Kidney (tissue), 14 donors: ENCODE data around the gene MYH9. TPM values are rescaled to one million over a fixed set of nuclear protein-coding genes. Genes with fewer than 3 reads are reported as not detected.
"Not testable (repeated sequence)": the region's sequence is repeated elsewhere in the genome, so short reads cannot be mapped to it uniquely, and the experiment has no call there.

Experiments
- DNase-seq, 5 donors: peaks; one replicate each; pipeline ENCODE4 v3.0.0-alpha.2; 2013 to 2020
- FAIRE-seq: peaks from 2 replicates; lab custom pipeline; 2012; peaks lifted over from hg19 to GRCh38; lab: Jason Lieb, UNC
- H3K27ac ChIP-seq, 2 donors: one replicate each; pipeline ENCODE4 v1.7.0; 2013; ENCODE audit warnings: low read depth in 2 of 2, low read length in 2 of 2, inconsistent platforms in 1 of 2
- H3K27me3 ChIP-seq: one replicate; pipeline ENCODE4 v1.7.1; 2013; ENCODE audit warnings: low read length, inconsistent platforms; ENCODE audit not compliant: control insufficient read depth, insufficient read depth
- H3K36me3 ChIP-seq, 3 donors: one replicate each; pipeline versions ENCODE4 v1.7.0 to v1.7.1; 2013; ENCODE audit warnings: low read length in 3 of 3, control low read depth in 1 of 3, inconsistent platforms in 1 of 3; ENCODE audit not compliant: insufficient read depth in 3 of 3, control insufficient read depth in 2 of 3
- H3K4me1 ChIP-seq, 3 donors: one replicate each; pipeline versions ENCODE4 v1.7.0 to v1.7.1; 2013; ENCODE audit warnings: low read length in 3 of 3, inconsistent platforms in 1 of 3, low read depth in 1 of 3; ENCODE audit not compliant: control insufficient read depth in 2 of 3, insufficient read depth in 2 of 3
- H3K4me3 ChIP-seq, 3 donors: one replicate each; pipeline versions ENCODE4 v1.7.0 to v1.8.1; 2013; ENCODE audit warnings: low read length in 3 of 3, control low read depth in 1 of 3, inconsistent platforms in 1 of 3
- H3K9ac ChIP-seq, 3 donors: one replicate each; pipeline versions ENCODE4 v1.7.0 to v1.7.1; 2013; ENCODE audit warnings: low read length in 3 of 3, control low read depth in 1 of 3, inconsistent platforms in 1 of 3
- H3K9me3 ChIP-seq, 3 donors: one replicate each; pipeline versions ENCODE4 v1.7.0 to v1.7.1; 2013; ENCODE audit warnings: low read length in 3 of 3, control low read depth in 1 of 3, inconsistent platforms in 1 of 3; ENCODE audit not compliant: control insufficient read depth in 2 of 3, insufficient read depth in 1 of 3
- intact Hi-C: fragments of 100-400 bp; cut with DNase I; formaldehyde crosslinking; loops from one replicate; pipeline ENCODE4 v1.11.1; 2022
- polyA plus RNA-seq: library from polyadenylated mRNA; stranded (reverse); fragments of 350-450 nt; fragmentation: Illumina TruSeq; extraction: RNeasy Lipid Tissue Mini Kit (QIAGEN cat#74804); gene quantifications from one replicate; pipeline ENCODE4 v1.2.3, GENCODE V29; 2014; ENCODE audit warnings: low read depth, low replicate concordance; ENCODE audit not compliant: insufficient read depth
- total RNA-seq: library from RNA; stranded (reverse); fragmentation: NEBNext Ultra II Directional; extraction: Animal tissue kit (Norgen Biotek cat#: 25700); gene quantifications from one replicate; pipeline ENCODE4 v1.2.1, GENCODE V29; 2021
- TF ChIP-seq, protein P1 (sequence below): IDR thresholded peaks from 3 replicates; pipeline ENCODE4 v1.5.1; 2012; ENCODE audit warnings: mild to moderate bottlenecking, moderate library complexity, borderline replicate concordance; ENCODE audit not compliant: insufficient read depth; ENCODE audit errors: extremely low read depth
- donor health status: control.
- donor health status: control.
- donor health status: control.
- donor health status: control.
- donor health status: control.
- donor health status: DM: yes; HTN: yes; CAD: no.
- donor health status: Normal renal cell carcinoma (clear cell type).

MYH9 gene
- total and polyA plus RNA-seq, 2 donors from 2014 or later: 85.2 to 655 TPM

- TF ChIP-seq, protein P1, sequence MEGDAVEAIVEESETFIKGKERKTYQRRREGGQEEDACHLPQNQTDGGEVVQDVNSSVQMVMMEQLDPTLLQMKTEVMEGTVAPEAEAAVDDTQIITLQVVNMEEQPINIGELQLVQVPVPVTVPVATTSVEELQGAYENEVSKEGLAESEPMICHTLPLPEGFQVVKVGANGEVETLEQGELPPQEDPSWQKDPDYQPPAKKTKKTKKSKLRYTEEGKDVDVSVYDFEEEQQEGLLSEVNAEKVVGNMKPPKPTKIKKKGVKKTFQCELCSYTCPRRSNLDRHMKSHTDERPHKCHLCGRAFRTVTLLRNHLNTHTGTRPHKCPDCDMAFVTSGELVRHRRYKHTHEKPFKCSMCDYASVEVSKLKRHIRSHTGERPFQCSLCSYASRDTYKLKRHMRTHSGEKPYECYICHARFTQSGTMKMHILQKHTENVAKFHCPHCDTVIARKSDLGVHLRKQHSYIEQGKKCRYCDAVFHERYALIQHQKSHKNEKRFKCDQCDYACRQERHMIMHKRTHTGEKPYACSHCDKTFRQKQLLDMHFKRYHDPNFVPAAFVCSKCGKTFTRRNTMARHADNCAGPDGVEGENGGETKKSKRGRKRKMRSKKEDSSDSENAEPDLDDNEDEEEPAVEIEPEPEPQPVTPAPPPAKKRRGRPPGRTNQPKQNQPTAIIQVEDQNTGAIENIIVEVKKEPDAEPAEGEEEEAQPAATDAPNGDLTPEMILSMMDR: no peak
- no peak overlapping the region for H3K9ac ChIP-seq
- no peaks in the 10 kb centered on the region for H3K27me3 ChIP-seq
- DNase-seq: peak in 1 of 5 donors; percentile 6
- no peaks in the 10 kb centered on the region for H3K9me3 ChIP-seq
- H3K27ac ChIP-seq: no peak overlapping the region
- intact Hi-C loops: no loop called here
- H3K4me3 ChIP-seq: no peak overlapping the region
- FAIRE-seq: no peak
- no peaks in the 10 kb centered on the region for H3K4me1 ChIP-seq
- peaks cover 0 to 12% (median 4%) of the 10 kb centered on the region in 3 donors for H3K36me3 ChIP-seq
Measured at GRCh38 chr22:36267058-36267457, 120.7 kb downstream of the MYH9 start.

DNA sequence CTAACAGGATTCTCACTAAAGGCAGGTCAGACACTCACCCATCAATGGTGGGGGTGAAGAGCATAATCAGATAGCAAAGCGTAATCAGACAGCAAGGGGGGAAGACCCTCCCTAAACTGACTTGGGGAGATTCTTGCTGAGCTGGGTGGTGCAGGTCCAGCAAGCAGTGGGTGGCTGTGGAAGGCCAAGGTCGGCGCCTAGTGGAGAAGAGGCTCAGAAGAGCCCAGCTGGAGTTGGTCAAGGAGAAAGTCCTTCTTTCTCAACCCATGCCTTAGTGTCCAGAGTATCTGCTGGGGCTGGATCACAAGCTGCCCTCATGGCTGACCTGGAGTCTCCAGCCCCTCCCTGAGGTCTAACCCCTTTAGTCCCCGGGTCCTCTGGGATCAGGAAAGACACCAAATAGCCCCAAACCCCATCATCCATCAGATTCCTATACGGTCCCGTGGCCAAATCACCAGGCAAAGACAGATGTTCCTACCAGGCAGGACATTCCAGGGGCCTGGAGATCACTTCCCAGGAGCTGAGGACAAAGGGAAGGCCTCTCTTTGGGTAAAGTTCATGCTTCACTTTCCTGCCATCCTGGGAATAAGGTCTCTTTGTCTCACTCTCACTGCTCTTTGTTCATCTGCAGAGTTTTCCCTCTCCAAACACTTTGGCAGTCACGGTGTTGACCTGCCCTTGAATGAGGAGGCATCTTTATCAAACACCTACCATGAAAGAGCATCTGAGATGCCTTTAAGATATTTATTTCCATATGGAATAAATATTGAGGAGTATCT, 123.7 kb downstream of the MYH9 start:
- H3K9ac ChIP-seq, H3K4me1 ChIP-seq, DNase-seq, H3K4me3 ChIP-seq, intact Hi-C loops, H3K27ac ChIP-seq, FAIRE-seq, H3K27me3 ChIP-seq, H3K9me3 ChIP-seq: not testable (repeated sequence)
- peaks cover 0 to 12% (median 7%) of the 10 kb centered on the region in 3 donors for H3K36me3 ChIP-seq

GRCh38 chr22:36263216-36263673, 124.5 kb downstream of the MYH9 start:
- H3K4me3 ChIP-seq, H3K9ac ChIP-seq, DNase-seq, H3K4me1 ChIP-seq, intact Hi-C loops, H3K27me3 ChIP-seq, FAIRE-seq, H3K9me3 ChIP-seq, H3K27ac ChIP-seq: not testable (repeated sequence)
- H3K36me3 ChIP-seq: peaks cover 0 to 12% (median 7%) of the 10 kb centered on the region in 3 donors

DNA sequence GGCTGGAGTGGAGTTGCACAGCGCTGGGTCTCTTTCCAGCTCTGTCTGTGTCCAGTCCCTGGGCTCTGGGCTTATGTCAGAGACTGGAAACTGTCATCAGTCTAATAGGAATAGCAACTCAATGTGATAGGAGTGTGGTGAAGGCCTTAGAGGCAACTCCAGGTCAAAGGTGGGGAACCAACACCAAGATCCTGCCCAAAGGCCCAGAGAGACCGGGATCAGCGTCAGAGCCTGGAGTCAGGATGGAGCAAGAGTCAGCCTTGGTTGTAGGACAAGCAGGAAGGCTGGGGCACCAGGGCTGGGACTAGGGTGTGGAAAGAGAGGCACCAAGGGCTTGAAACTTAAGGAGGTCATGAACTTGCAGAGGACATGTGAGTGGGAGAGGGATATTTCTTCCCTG, 125.5 kb downstream of the MYH9 start:
- H3K9me3 ChIP-seq, H3K27ac ChIP-seq, H3K4me3 ChIP-seq, DNase-seq, FAIRE-seq, H3K4me1 ChIP-seq, H3K27me3 ChIP-seq, intact Hi-C loops, H3K9ac ChIP-seq: not testable (repeated sequence)
- peaks cover 0 to 12% (median 7%) of the 10 kb centered on the region in 3 donors for H3K36me3 ChIP-seq

- H3K9ac ChIP-seq, DNase-seq, H3K9me3 ChIP-seq, H3K27me3 ChIP-seq, H3K27ac ChIP-seq, FAIRE-seq, intact Hi-C loops, H3K4me3 ChIP-seq, H3K4me1 ChIP-seq: not testable (repeated sequence)
- H3K36me3 ChIP-seq: peaks cover 0 to 12% (median 7%) of the 10 kb centered on the region in 3 donors
Measured at GRCh38 chr22:36261675-36262074, 126.1 kb downstream of the MYH9 start.
